Natural killer cell (primary cell): ENCODE results near the gene KRT81. TPM values are rescaled to one million over a fixed set of nuclear protein-coding genes. Genes with fewer than 3 reads are reported as not detected.
"Not testable (repeated sequence)": the region's sequence is repeated elsewhere in the genome, so short reads cannot be mapped to it uniquely, and the experiment has no call there.

Source experiments
- ATAC-seq, 3 donors: fragments of 150-1000 bp in 2 of 3; fragments of 200-7000 bp in 1 of 3; cut with Tn5 transposase; 1 replicate in 1 of 3; 2 replicates in 2 of 3; pipeline ENCODE4 v1.10.0; 2021; ENCODE audit warnings: mild to moderate bottlenecking in 2 of 3, moderate library complexity in 2 of 3
- DNase-seq, 2 donors: peaks; one replicate each; pipeline versions ENCODE4 v3.0.0 to v3.0.0-alpha.2; 2013 to 2021; ENCODE audit warnings: mixed read lengths in 1 of 2
- H3K27ac ChIP-seq: one replicate; pipeline ENCODE4 v1.5.1; 2013; ENCODE audit warnings: mild to moderate bottlenecking, low read length
- H3K27me3 ChIP-seq: one replicate; pipeline ENCODE4 v1.6.1; 2013; ENCODE audit warnings: low read length; ENCODE audit not compliant: control insufficient read depth, insufficient read depth
- H3K36me3 ChIP-seq: one replicate; pipeline ENCODE4 v1.6.1; 2013; ENCODE audit warnings: low read length; ENCODE audit not compliant: control insufficient read depth, insufficient read depth
- H3K4me1 ChIP-seq: one replicate; pipeline ENCODE4 v1.6.1; 2013; ENCODE audit warnings: low read length; ENCODE audit not compliant: control insufficient read depth, insufficient read depth
- H3K4me3 ChIP-seq: one replicate; pipeline ENCODE4 v1.5.1; 2013; ENCODE audit warnings: low read length
- H3K9me3 ChIP-seq: one replicate; pipeline ENCODE4 v1.6.1; 2013; ENCODE audit warnings: low read length; ENCODE audit not compliant: control insufficient read depth, insufficient read depth
- H3K27ac Mint-ChIP-seq, 2 donors: one replicate each; pipeline ENCODE4 v1.8.0; 2022; ENCODE audit warnings: mild to moderate bottlenecking in 2 of 2, mixed read lengths in 2 of 2, moderate library complexity in 1 of 2
- H3K27me3 Mint-ChIP-seq, 2 donors: one replicate each; pipeline ENCODE4 v1.8.0; 2022; ENCODE audit warnings: low read depth in 2 of 2, mixed read lengths in 2 of 2
- H3K36me3 Mint-ChIP-seq: one replicate; pipeline ENCODE4 v1.8.0; 2022; ENCODE audit warnings: mixed read lengths
- H3K4me1 Mint-ChIP-seq, 2 donors: one replicate each; pipeline ENCODE4 v1.8.0; 2022; ENCODE audit warnings: mixed read lengths in 2 of 2
- H3K4me3 Mint-ChIP-seq: one replicate; pipeline ENCODE4 v1.8.0; 2022; ENCODE audit warnings: mild to moderate bottlenecking, moderate library complexity, mixed read lengths
- H3K9me3 Mint-ChIP-seq, 2 donors: one replicate each; pipeline ENCODE4 v1.8.0; 2022; ENCODE audit warnings: mixed read lengths in 2 of 2
- WGBS: methylation state at CpG from one replicate; pipeline ENCODE4 v1.1.7; 2013; ENCODE audit warnings: missing lambda C conversion rate; ENCODE audit not compliant: insufficient coverage; 5-methylcytosine and 5-hydroxymethylcytosine counted together
- intact Hi-C: fragments of 100-400 bp; cut with micrococcal nuclease; formaldehyde crosslinking; loops from one replicate; pipeline ENCODE4 v1.14.2; 2022
- total RNA-seq, 4 donors: library from RNA; stranded (reverse); fragments of 120-200 nt in 1 of 4; gene quantifications; one replicate each; pipeline versions ENCODE4 v1.2.3 to v1.2.4, GENCODE V29; 2013 to 2022
- TF ChIP-seq, protein P1 (sequence below): fragments of 200-600 bp; IDR thresholded peaks from one replicate; pipeline ENCODE4 v1.8.0; 2022; ENCODE audit warnings: antibody characterized with exemption

Gene KRT81
- total RNA-seq, 3 donors from 2014 or later (not counting 1 experiment from before 2014, with no cell fraction given): 0.28 to 1.4 (median 1.3) TPM

DNA sequence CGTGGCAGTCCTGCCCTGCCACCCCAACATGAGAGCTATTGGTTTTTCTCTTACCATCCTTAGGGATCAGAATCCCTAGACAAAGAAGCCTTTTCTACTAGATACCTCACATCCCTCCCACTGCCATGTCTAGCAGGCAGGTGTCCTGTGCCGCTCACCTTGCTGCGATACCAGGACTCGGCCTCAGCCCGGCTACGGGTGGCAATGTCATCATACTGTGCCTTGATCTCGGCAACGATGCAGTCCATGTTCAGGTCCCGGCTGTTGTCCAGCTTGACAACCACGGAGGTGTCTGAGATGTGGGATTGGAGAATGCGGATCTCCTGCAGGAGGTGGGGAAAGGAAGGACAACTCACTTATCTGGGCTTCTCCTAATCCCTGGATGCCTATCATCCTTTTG, 25.4 kb upstream of the KRT81 start:
- Mint-ChIP-seq H3K27ac (no peak overlapping the region), H3K9me3 (no peaks in the 10 kb centered on the region), H3K4me3 (no peak overlapping the region), H3K4me1 (peaks cover 7 to 27% of the 10 kb centered on the region in 2 donors), H3K27me3 (peaks cover 25 to 35% of the 10 kb centered on the region in 2 donors), H3K36me3 (no peaks in the 10 kb centered on the region)
- Histone ChIP-seq H3K4me3 (no peak overlapping the region), H3K4me1 (no peaks in the 10 kb centered on the region), H3K36me3 (no peaks in the 10 kb centered on the region), H3K27me3 (peaks cover 2% of the 10 kb centered on the region), H3K9me3 (no peaks in the 10 kb centered on the region), H3K27ac (no peak overlapping the region)
- ATAC-seq (no peak), DNase-seq (no peak)
- intact Hi-C loops: no loop called here
- WGBS: 97% methylated on average over 11 of the region's 11 CpGs
- TF ChIP-seq, protein P1, sequence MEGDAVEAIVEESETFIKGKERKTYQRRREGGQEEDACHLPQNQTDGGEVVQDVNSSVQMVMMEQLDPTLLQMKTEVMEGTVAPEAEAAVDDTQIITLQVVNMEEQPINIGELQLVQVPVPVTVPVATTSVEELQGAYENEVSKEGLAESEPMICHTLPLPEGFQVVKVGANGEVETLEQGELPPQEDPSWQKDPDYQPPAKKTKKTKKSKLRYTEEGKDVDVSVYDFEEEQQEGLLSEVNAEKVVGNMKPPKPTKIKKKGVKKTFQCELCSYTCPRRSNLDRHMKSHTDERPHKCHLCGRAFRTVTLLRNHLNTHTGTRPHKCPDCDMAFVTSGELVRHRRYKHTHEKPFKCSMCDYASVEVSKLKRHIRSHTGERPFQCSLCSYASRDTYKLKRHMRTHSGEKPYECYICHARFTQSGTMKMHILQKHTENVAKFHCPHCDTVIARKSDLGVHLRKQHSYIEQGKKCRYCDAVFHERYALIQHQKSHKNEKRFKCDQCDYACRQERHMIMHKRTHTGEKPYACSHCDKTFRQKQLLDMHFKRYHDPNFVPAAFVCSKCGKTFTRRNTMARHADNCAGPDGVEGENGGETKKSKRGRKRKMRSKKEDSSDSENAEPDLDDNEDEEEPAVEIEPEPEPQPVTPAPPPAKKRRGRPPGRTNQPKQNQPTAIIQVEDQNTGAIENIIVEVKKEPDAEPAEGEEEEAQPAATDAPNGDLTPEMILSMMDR: no peak

- TF ChIP-seq, protein P1: no peak
- Histone ChIP-seq H3K27ac (no peak overlapping the region), H3K4me3 (no peak overlapping the region), H3K4me1 (no peaks in the 10 kb centered on the region), H3K36me3 (no peaks in the 10 kb centered on the region), H3K27me3 (peaks cover 3% of the 10 kb centered on the region), H3K9me3 (no peaks in the 10 kb centered on the region)
- ATAC-seq: no peak
- intact Hi-C loops: no loop called here
- H3K27ac Mint-ChIP-seq: no peak overlapping the region
- no peak overlapping the region for H3K4me3 Mint-ChIP-seq
- peaks cover 25 to 39% of the 10 kb centered on the region in 2 donors for H3K27me3 Mint-ChIP-seq
- whole genome bisulfite sequencing: 94% methylated on average over 9 of the region's 9 CpGs
- H3K36me3 Mint-ChIP-seq: no peaks in the 10 kb centered on the region
- H3K4me1 Mint-ChIP-seq: peaks cover 7 to 27% of the 10 kb centered on the region in 2 donors
- no peak for DNase-seq
- no peaks in the 10 kb centered on the region for H3K9me3 Mint-ChIP-seq
These were observed 25.0 kb upstream of the KRT81 start for GRCh38 chr12:52316290-52316689.

GRCh38 chr12:52315721-52316120, 24.4 kb upstream of the KRT81 start:
- ATAC-seq, H3K27me3 ChIP-seq, intact Hi-C loops, H3K27ac ChIP-seq, H3K4me3 Mint-ChIP-seq, H3K36me3 Mint-ChIP-seq, H3K4me3 ChIP-seq, H3K9me3 ChIP-seq, H3K4me1 ChIP-seq, H3K27ac Mint-ChIP-seq, H3K36me3 ChIP-seq, H3K9me3 Mint-ChIP-seq: not testable (repeated sequence)
- H3K27me3 Mint-ChIP-seq: peaks cover 22 to 41% of the 10 kb centered on the region in 2 donors
- peaks cover 7 to 27% of the 10 kb centered on the region in 2 donors for H3K4me1 Mint-ChIP-seq
- peak in 1 of 2 donors; percentile 38 for DNase-seq
- WGBS: 82% methylated on average over 9 of the region's 9 CpGs

GRCh38 chr12:52314511-52314910, 23.2 kb upstream of the KRT81 start:
- no peak overlapping the region for H3K27ac ChIP-seq
- no peaks in the 10 kb centered on the region for H3K36me3 Mint-ChIP-seq
- no peaks in the 10 kb centered on the region for H3K36me3 ChIP-seq
- peaks cover 11 to 47% of the 10 kb centered on the region in 2 donors for H3K27me3 Mint-ChIP-seq
- TF ChIP-seq, protein P1: no peak
- peaks cover 9% of the 10 kb centered on the region for H3K27me3 ChIP-seq
- H3K27ac Mint-ChIP-seq: no peak overlapping the region
- no peak for ATAC-seq
- intact Hi-C loops: no loop called here
- no peak overlapping the region for H3K4me3 ChIP-seq
- no peak for DNase-seq
- H3K4me3 Mint-ChIP-seq: no peak overlapping the region
- H3K4me1 Mint-ChIP-seq: peaks cover 7 to 28% of the 10 kb centered on the region in 2 donors
- H3K9me3 ChIP-seq: no peaks in the 10 kb centered on the region
- WGBS: 91% methylated on average over 13 of the region's 13 CpGs
- H3K4me1 ChIP-seq: no peaks in the 10 kb centered on the region
- H3K9me3 Mint-ChIP-seq: no peaks in the 10 kb centered on the region
